Neural progenitor cell (in vitro differentiated cells): Measurements from ENCODE around the gene CSNK1G1. TPM values are rescaled to one million over a fixed set of nuclear protein-coding genes. Genes with fewer than 3 reads are reported as not detected.
"Not testable (repeated sequence)": the region's sequence is repeated elsewhere in the genome, so short reads cannot be mapped to it uniquely, and the experiment has no call there.

Source experiments
- DNase-seq: peaks from one replicate; pipeline ENCODE4 v3.0.0-alpha.2; 2016; ENCODE audit warnings: low spot score
- H2AFZ ChIP-seq: fragments of 200-600 bp; sonication (generic); replicated peaks from 2 replicates; pipeline ENCODE4 v1.6.1; 2016; ENCODE audit warnings: antibody characterized with exemption
- H3F3A ChIP-seq: fragments of 200-600 bp; sonication (generic); 2 replicates; pipeline ENCODE4 v1.6.1; 2016; ENCODE audit warnings: antibody characterized with exemption, low read depth
- H3K27ac ChIP-seq: fragments of 200-600 bp; sonication (generic); 2 replicates; pipeline ENCODE4 v1.5.1; 2016; ENCODE audit warnings: mild to moderate bottlenecking
- H3K27me3 ChIP-seq: fragments of 200-600 bp; sonication (generic); 2 replicates; pipeline ENCODE4 v1.6.1; 2016; ENCODE audit warnings: mild to moderate bottlenecking, moderate library complexity
- H3K36me3 ChIP-seq: fragments of 200-600 bp; sonication (generic); 2 replicates; pipeline ENCODE4 v1.5.1; 2016
- H3K4me1 ChIP-seq: fragments of 200-600 bp; sonication (generic); 2 replicates; pipeline ENCODE4 v1.6.1; 2016; ENCODE audit warnings: mixed run types
- H3K4me2 ChIP-seq: fragments of 200-600 bp; sonication (generic); 2 replicates; pipeline ENCODE4 v1.6.1; 2016
- H3K4me3 ChIP-seq: fragments of 200-600 bp; sonication (generic); 2 replicates; pipeline ENCODE4 v1.5.1; 2016
- H3K79me2 ChIP-seq: fragments of 200-600 bp; sonication (generic); 2 replicates; pipeline ENCODE4 v1.6.1; 2016; ENCODE audit warnings: low read depth
- H3K9ac ChIP-seq: fragments of 200-600 bp; sonication (generic); 2 replicates; pipeline ENCODE4 v1.6.1; 2016
- H3K9me3 ChIP-seq: fragments of 200-600 bp; sonication (generic); 2 replicates; pipeline ENCODE4 v1.5.1; 2016; ENCODE audit warnings: low read depth
- H4K20me1 ChIP-seq: fragments of 200-600 bp; sonication (generic); 2 replicates; pipeline ENCODE4 v1.6.1; 2016; ENCODE audit warnings: low read depth
- H3K27ac Mint-ChIP-seq: 3 replicates; pipeline ENCODE4 v1.8.0; 2021; ENCODE audit warnings: mixed read lengths
- H3K27me3 Mint-ChIP-seq: 2 replicates; pipeline ENCODE4 v1.8.0; 2022; ENCODE audit warnings: low read depth, mild to moderate bottlenecking, inconsistent platforms, moderate library complexity, mixed read lengths; ENCODE audit not compliant: insufficient read depth
- H3K36me3 Mint-ChIP-seq: 3 replicates; pipeline ENCODE4 v1.8.0; 2021; ENCODE audit warnings: mixed read lengths
- H3K4me1 Mint-ChIP-seq: 3 replicates; pipeline ENCODE4 v1.8.0; 2021; ENCODE audit warnings: mixed read lengths
- H3K4me3 Mint-ChIP-seq: 3 replicates; pipeline ENCODE4 v1.8.0; 2021; ENCODE audit warnings: mild to moderate bottlenecking, moderate library complexity, mixed read lengths
- H3K9me3 Mint-ChIP-seq: 3 replicates; pipeline ENCODE4 v1.8.0; 2020; ENCODE audit warnings: mixed read lengths
- EZH2 ChIP-seq: fragments of 200-600 bp; sonication (generic); IDR thresholded peaks from 2 replicates; pipeline ENCODE4 v1.6.1; 2017; ENCODE audit warnings: antibody characterized with exemption, mild to moderate bottlenecking, moderate library complexity
- total RNA-seq: library from RNA; depleted of rRNA; stranded (reverse); fragments of >200 nt; gene quantifications from 2 replicates; pipeline ENCODE4 v1.2.3, GENCODE V29; 2015; ENCODE audit warnings: low replicate concordance
- TF ChIP-seq, protein P1 (sequence below): fragments of 200-600 bp; sonication (generic); IDR thresholded peaks from 2 replicates; pipeline ENCODE4 v1.5.1; 2017; ENCODE audit warnings: antibody characterized with exemption, mild to moderate bottlenecking

Gene CSNK1G1
- total RNA-seq, 1 donor from 2014 or later = 23.0 TPM

DNA sequence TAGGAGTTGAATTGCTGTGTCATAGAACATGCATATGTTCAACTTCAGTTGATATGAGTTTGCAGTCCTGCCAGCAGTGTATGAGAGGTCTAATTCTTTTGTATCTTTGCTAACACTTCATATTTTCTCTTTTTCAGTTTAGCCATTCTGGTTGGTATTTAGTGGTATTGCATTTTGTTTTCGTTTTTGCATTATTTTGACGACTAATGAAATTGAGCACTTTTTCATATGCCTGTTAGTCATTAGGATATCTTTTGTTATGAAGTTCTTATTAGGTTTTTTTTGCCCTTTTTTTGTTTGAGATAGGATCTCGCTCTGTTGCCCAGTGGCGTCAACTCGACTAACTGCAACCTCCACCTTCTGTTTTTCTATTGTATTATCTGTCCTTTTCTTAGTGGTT is 40.8 kb upstream of the CSNK1G1 start:
- no peak for TF ChIP-seq EZH2
- H3K36me3 Mint-ChIP-seq = peaks cover 17% of the 10 kb centered on the region
- H3K36me3 ChIP-seq = peaks cover 11% of the 10 kb centered on the region

GRCh38 chr15:64392471-64392870 is 36.5 kb upstream of the CSNK1G1 start:
- DNase-seq, H3K4me3 Mint-ChIP-seq, H3K9ac ChIP-seq, H3K27ac Mint-ChIP-seq, H2AFZ ChIP-seq, H3K36me3 ChIP-seq, H3K4me2 ChIP-seq, H3K27me3 Mint-ChIP-seq, H3K4me3 ChIP-seq, H3K9me3 ChIP-seq, H3K27me3 ChIP-seq, H3K36me3 Mint-ChIP-seq, H3K9me3 Mint-ChIP-seq, H3K27ac ChIP-seq, H3K4me1 Mint-ChIP-seq, H4K20me1 ChIP-seq, H3K4me1 ChIP-seq, H3F3A ChIP-seq: not testable (repeated sequence)
- peaks cover 33% of the 10 kb centered on the region for H3K79me2 ChIP-seq

More for the DNA sequence above, 40.8 kb upstream of the CSNK1G1 start:
- Mint-ChIP-seq H3K4me1 (no peaks in the 10 kb centered on the region), H3K4me3 (no peak overlapping the region), H3K27me3 (no peaks in the 10 kb centered on the region), H3K9me3 (no peaks in the 10 kb centered on the region), H3K27ac (no peak overlapping the region)
- no peak overlapping the region for H3K4me2 ChIP-seq
- H3K27me3 ChIP-seq = no peaks in the 10 kb centered on the region
- no peaks in the 10 kb centered on the region for H3K79me2 ChIP-seq
- H3K9ac ChIP-seq = no peak overlapping the region
- no peak overlapping the region for H3K4me3 ChIP-seq
- H2AFZ ChIP-seq = no peak overlapping the region
- H3K4me1 ChIP-seq = no peaks in the 10 kb centered on the region
- H4K20me1 ChIP-seq = no peaks in the 10 kb centered on the region
- DNase-seq = no peak
- no peaks in the 10 kb centered on the region for H3F3A ChIP-seq
- H3K9me3 ChIP-seq = no peaks in the 10 kb centered on the region
- H3K27ac ChIP-seq = no peak overlapping the region

GRCh38 chr15:64389036-64389435 is 33.1 kb upstream of the CSNK1G1 start:
- Histone ChIP-seq H3K9me3 (no peaks in the 10 kb centered on the region), H3K4me1 (no peaks in the 10 kb centered on the region), H3K4me3 (peak overlapping the region; percentile 90), H3K27me3 (no peaks in the 10 kb centered on the region), H3K27ac (no peak overlapping the region), H4K20me1 (no peaks in the 10 kb centered on the region), H3K4me2 (peak overlapping the region; percentile 86), H2AFZ (no peak overlapping the region), H3K9ac (no peak overlapping the region), H3F3A (no peaks in the 10 kb centered on the region), H3K36me3 (no peaks in the 10 kb centered on the region), H3K79me2 (peaks cover 33% of the 10 kb centered on the region)
- H3K27ac Mint-ChIP-seq = no peak overlapping the region
- TF ChIP-seq EZH2 = no peak
- TF ChIP-seq, protein P1, sequence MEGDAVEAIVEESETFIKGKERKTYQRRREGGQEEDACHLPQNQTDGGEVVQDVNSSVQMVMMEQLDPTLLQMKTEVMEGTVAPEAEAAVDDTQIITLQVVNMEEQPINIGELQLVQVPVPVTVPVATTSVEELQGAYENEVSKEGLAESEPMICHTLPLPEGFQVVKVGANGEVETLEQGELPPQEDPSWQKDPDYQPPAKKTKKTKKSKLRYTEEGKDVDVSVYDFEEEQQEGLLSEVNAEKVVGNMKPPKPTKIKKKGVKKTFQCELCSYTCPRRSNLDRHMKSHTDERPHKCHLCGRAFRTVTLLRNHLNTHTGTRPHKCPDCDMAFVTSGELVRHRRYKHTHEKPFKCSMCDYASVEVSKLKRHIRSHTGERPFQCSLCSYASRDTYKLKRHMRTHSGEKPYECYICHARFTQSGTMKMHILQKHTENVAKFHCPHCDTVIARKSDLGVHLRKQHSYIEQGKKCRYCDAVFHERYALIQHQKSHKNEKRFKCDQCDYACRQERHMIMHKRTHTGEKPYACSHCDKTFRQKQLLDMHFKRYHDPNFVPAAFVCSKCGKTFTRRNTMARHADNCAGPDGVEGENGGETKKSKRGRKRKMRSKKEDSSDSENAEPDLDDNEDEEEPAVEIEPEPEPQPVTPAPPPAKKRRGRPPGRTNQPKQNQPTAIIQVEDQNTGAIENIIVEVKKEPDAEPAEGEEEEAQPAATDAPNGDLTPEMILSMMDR = no peak
- H3K9me3 Mint-ChIP-seq = no peaks in the 10 kb centered on the region
- no peak for DNase-seq
- H3K4me3 Mint-ChIP-seq = peak overlapping the region; percentile 98
- H3K4me1 Mint-ChIP-seq = peaks cover 11% of the 10 kb centered on the region
- H3K27me3 Mint-ChIP-seq = peaks cover 2% of the 10 kb centered on the region
- peaks cover 5% of the 10 kb centered on the region for H3K36me3 Mint-ChIP-seq

DNA sequence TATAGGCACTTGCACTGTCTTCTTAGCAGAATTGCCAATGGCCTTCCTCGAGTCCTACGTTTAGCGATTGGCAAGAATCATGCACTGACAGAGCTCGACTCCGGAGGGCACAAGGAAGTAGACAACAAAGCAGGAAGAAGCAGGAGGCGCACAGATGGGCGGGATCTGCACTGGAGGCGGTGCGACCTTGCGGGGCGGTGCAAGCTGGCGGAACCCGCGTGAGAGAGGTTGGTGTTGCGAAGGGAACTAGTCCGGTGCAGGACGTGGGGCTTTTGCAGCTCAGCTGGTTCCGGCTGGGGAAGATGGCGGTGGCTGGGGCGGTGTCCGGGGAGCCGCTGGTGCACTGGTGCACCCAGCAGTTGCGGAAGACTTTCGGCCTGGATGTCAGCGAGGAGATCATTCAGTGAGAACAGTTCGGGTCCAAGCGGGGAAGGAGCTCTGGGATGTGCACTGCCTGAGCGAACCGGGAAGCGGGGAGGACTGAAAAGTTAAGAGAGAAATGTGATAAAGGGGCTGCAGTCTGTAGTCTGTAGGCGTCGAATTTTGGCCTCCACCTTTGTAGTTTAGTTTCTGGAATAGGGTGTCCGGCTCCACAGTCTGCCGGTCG is 31.7 kb upstream of the CSNK1G1 start, which contains the start of gene TRIP4:
Gene TRIP4, plus strand, starts transcription at position 275 of the 607 bp plus-strand sequence. Its CDS starts 28 bp downstream, at position 303.
- H4K20me1 ChIP-seq = no peaks in the 10 kb centered on the region
- peak within 1 kb of the TSS; percentile 89 for H3K27ac Mint-ChIP-seq
- no peaks in the 10 kb centered on the region for H3K9me3 ChIP-seq
- H3K36me3 ChIP-seq = no peaks in the 10 kb centered on the region
- no peaks in the 10 kb centered on the region for H3K27me3 ChIP-seq
- peak; percentile 93 for DNase-seq
- H3K4me1 Mint-ChIP-seq = peaks cover 18% of the 10 kb centered on the region
- H3K36me3 Mint-ChIP-seq = no peaks in the 10 kb centered on the region
- H3K27ac ChIP-seq = peak within 1 kb of the TSS; percentile 4
- peak within 1 kb of the TSS; percentile 96 for H2AFZ ChIP-seq
- peak within 1 kb of the TSS; percentile 90 for H3K4me3 ChIP-seq
- peaks cover 33% of the 10 kb centered on the region for H3K79me2 ChIP-seq
- peaks cover 2% of the 10 kb centered on the region for H3K27me3 Mint-ChIP-seq
- H3F3A ChIP-seq = no peaks in the 10 kb centered on the region
- peaks cover 5% of the 10 kb centered on the region for H3K4me1 ChIP-seq
- H3K9ac ChIP-seq = peak within 1 kb of the TSS; percentile 73
- H3K9me3 Mint-ChIP-seq = no peaks in the 10 kb centered on the region
- no peak for TF ChIP-seq EZH2
- TF ChIP-seq, protein P1 = peak; percentile 7
- H3K4me3 Mint-ChIP-seq = peak within 1 kb of the TSS; percentile 98
- peak within 1 kb of the TSS; percentile 86 for H3K4me2 ChIP-seq
